GM23338 (cell line): ENCODE results near the gene FUT3. TPM values are rescaled to one million over a fixed set of nuclear protein-coding genes. Genes with fewer than 3 reads are reported as not detected.

Experiments
- polyA plus RNA-seq: library from polyadenylated mRNA; unstranded; fragments of >200 nt; fragmentation: Nextera tagmentation; extraction: Ambion mirVana; gene quantifications from 2 replicates; pipeline ENCODE4 v1.2.1, GENCODE V29; 2016
- total RNA-seq: library from RNA; depleted of rRNA; stranded (reverse); fragments of >200 nt; shearing (Covaris generic); gene quantifications from 2 replicates; pipeline ENCODE4 v1.2.3, GENCODE V29; 2014; rRNA removed

FUT3 gene
- total and polyA plus RNA-seq, 2 experiments from 2014 or later, result 0.45 TPM; not detected in 1

Other genes with a start within 250 kb of the FUT3 start
- gene SAFB2, start 228.7 kb downstream of the FUT3 start, total RNA-seq, result 29.6 and 37.7 TPM in 2 replicates
- gene SAFB2, start 228.7 kb downstream of the FUT3 start, polyA plus RNA-seq, result 102 and 110 TPM in 2 replicates
- gene SAFB, start 228.4 kb downstream of the FUT3 start, total RNA-seq, result 82.2 and 109 TPM in 2 replicates
- 76.5 and 85.2 TPM in 2 replicates for gene SAFB, start 228.4 kb downstream of the FUT3 start, polyA plus RNA-seq
- 9.1 and 15.5 TPM in 2 replicates for gene MICOS13, start 170.9 kb downstream of the FUT3 start, total RNA-seq
- gene MICOS13, start 170.9 kb downstream of the FUT3 start, polyA plus RNA-seq, result 54.6 and 63.8 TPM in 2 replicates
- gene HSD11B1L, start 170.4 kb downstream of the FUT3 start, total RNA-seq, result 12.9 and 14.6 TPM in 2 replicates
- gene HSD11B1L, start 170.4 kb downstream of the FUT3 start, polyA plus RNA-seq, result 17.8 and 18.4 TPM in 2 replicates
- gene RPL36, start 161.2 kb downstream of the FUT3 start, total RNA-seq, result 575 and 895 TPM in 2 replicates
- 3,204 and 3,480 TPM in 2 replicates for gene RPL36, start 161.2 kb downstream of the FUT3 start, polyA plus RNA-seq
- 123 and 137 TPM in 2 replicates for gene LONP1, start 131.3 kb downstream of the FUT3 start, total RNA-seq
- 64.5 and 68.6 TPM in 2 replicates for gene LONP1, start 131.3 kb downstream of the FUT3 start, polyA plus RNA-seq
- 0.17 TPM in 1 of 2 replicates, not detected in the other for gene CATSPERD, start 130.8 kb downstream of the FUT3 start, total RNA-seq
- gene CATSPERD, start 130.8 kb downstream of the FUT3 start, polyA plus RNA-seq, result 0.56 TPM in 1 of 2 replicates, not detected in the other
- gene PRR22, start 66.7 kb downstream of the FUT3 start, total RNA-seq, result 1.0 and 1.6 TPM in 2 replicates
- gene PRR22, start 66.7 kb downstream of the FUT3 start, polyA plus RNA-seq, result 1.2 TPM in 2 replicates
- gene DUS3L, start 60.3 kb downstream of the FUT3 start, total RNA-seq, result 42.7 and 53.0 TPM in 2 replicates
- 24.5 and 26.2 TPM in 2 replicates for gene DUS3L, start 60.3 kb downstream of the FUT3 start, polyA plus RNA-seq
- gene NRTN, start 46.4 kb downstream of the FUT3 start, total RNA-seq, result 4.0 and 5.9 TPM in 2 replicates
- gene NRTN, start 46.4 kb downstream of the FUT3 start, polyA plus RNA-seq, result 5.5 and 5.8 TPM in 2 replicates
- not detected in 2 replicates for gene FUT6, start 11.7 kb downstream of the FUT3 start, total RNA-seq
- gene FUT6, start 11.7 kb downstream of the FUT3 start, polyA plus RNA-seq, result not detected in 2 replicates
- not detected in 2 replicates for gene FUT5, start 19.1 kb upstream of the FUT3 start, total RNA-seq
- gene FUT5, start 19.1 kb upstream of the FUT3 start, polyA plus RNA-seq, result 0.10 TPM in 1 of 2 replicates, not detected in the other
- gene NDUFA11, start 52.3 kb upstream of the FUT3 start, total RNA-seq, result 171 and 187 TPM in 2 replicates
- gene NDUFA11, start 52.3 kb upstream of the FUT3 start, polyA plus RNA-seq, result 523 and 558 TPM in 2 replicates
- gene VMAC, start 53.4 kb upstream of the FUT3 start, total RNA-seq, result 3.2 and 3.7 TPM in 2 replicates
- 0.79 and 0.89 TPM in 2 replicates for gene VMAC, start 53.4 kb upstream of the FUT3 start, polyA plus RNA-seq
- 0.74 and 3.2 TPM in 2 replicates for gene CAPS, start 62.8 kb upstream of the FUT3 start, total RNA-seq
- gene CAPS, start 62.8 kb upstream of the FUT3 start, polyA plus RNA-seq, result 1.5 and 2.5 TPM in 2 replicates
- 98.3 and 105 TPM in 2 replicates for gene RANBP3, start 126.7 kb upstream of the FUT3 start, total RNA-seq
- gene RANBP3, start 126.7 kb upstream of the FUT3 start, polyA plus RNA-seq, result 40.2 and 41.2 TPM in 2 replicates